HCT116 (cell line): ENCODE measurements around the gene SDCBP2. TPM values are rescaled to one million over a fixed set of nuclear protein-coding genes. Genes with fewer than 3 reads are reported as not detected.

Source experiments
- ATAC-seq: fragments of 200-7000 bp; cut with Tn5 transposase; 2 replicates; pipeline ENCODE4 v1.9.1; 2020; ENCODE audit warnings: mild to moderate bottlenecking, moderate library complexity
- BruUV-seq: library from RNA; stranded (reverse); fragments of 400-500 nt; replicated peaks from 2 replicates; lab custom pipeline; 2021; lab: Mats Ljungman, UMichigan
- CTCF ChIA-PET: fragments of 300-600 bp; sonication (Branson Sonifier 250); formaldehyde crosslinking; loops from one replicate; lab custom pipeline; 2021; ENCODE audit warnings: antibody characterized with exemption; lab: Charles Lee
- POLR2A ChIA-PET: fragments of 300-600, 350-600 bp; sonication (Branson Sonifier 250); formaldehyde crosslinking; loops from one replicate; lab custom pipeline; 2021; ENCODE audit warnings: antibody characterized with exemption; lab: Charles Lee
- RAD21 ChIA-PET, 2 experiments: fragments of 300-600 bp; sonication (Branson Sonifier 250); formaldehyde crosslinking; loops; one replicate each; lab custom pipeline; 2023; ENCODE audit warnings: low total read pairs in 2 of 2; ENCODE audit not compliant: uncharacterized antibody in 2 of 2, unreplicated experiment in 2 of 2, low non-redundant PET in 1 of 2; lab: Charles Lee
- DNase-seq: peaks from one replicate; pipeline ENCODE4 v3.0.0-alpha.2; 2010; ENCODE audit warnings: low read depth, low spot score
- H2AFZ ChIP-seq: fragments of 200-600 bp; shearing (Covaris generic), sonication (generic); 2 replicates; pipeline ENCODE4 v1.6.1; 2017; ENCODE audit warnings: low read depth, mixed run types, mixed read lengths, antibody characterized with exemption, low read length; ENCODE audit not compliant: poor library complexity, severe bottlenecking
- H3K27ac ChIP-seq: 2 replicates; pipeline ENCODE4 v1.5.1; 2012; ENCODE audit warnings: low read depth, low read length
- H3K27me3 ChIP-seq: fragments of 200-600 bp; sonication (generic); 2 replicates; pipeline ENCODE4 v1.6.1; 2016; ENCODE audit warnings: mixed run types, low read length, mixed read lengths; ENCODE audit not compliant: insufficient read depth
- H3K36me3 ChIP-seq, 2 experiments: fragments of 200-500 bp in 1 of 2; fragments of 200-600 bp in 1 of 2; sonication (Bioruptor generic) in 1 of 2; sonication (generic) in 1 of 2; 2 replicates each; pipeline versions ENCODE4 v1.5.1 to v1.6.1; 2014 to 2016; ENCODE audit warnings: low read length in 2 of 2, inconsistent platforms in 1 of 2, mixed read lengths in 1 of 2, mixed run types in 1 of 2; ENCODE audit not compliant: insufficient read depth in 2 of 2, control insufficient read depth in 1 of 2
- H3K4me1 ChIP-seq, 2 experiments: fragments of 200-600 bp in 1 of 2; sonication (generic) in 1 of 2; 2 replicates each; pipeline versions ENCODE4 v1.5.1 to v1.6.1; 2012 to 2017; ENCODE audit warnings: low read length in 2 of 2, inconsistent platforms in 1 of 2, mild to moderate bottlenecking in 1 of 2, mixed read lengths in 1 of 2, mixed run types in 1 of 2, moderate library complexity in 1 of 2; ENCODE audit not compliant: insufficient read depth in 2 of 2, control insufficient read depth in 1 of 2
- H3K4me2 ChIP-seq: fragments of 200-600 bp; sonication (generic); 2 replicates; pipeline ENCODE4 v1.6.1; 2017; ENCODE audit warnings: mixed run types, low read length, mixed read lengths
- H3K4me3 ChIP-seq, 2 experiments: fragments of 200-600 bp in 1 of 2; sonication (generic) in 1 of 2; replicated peaks in 1 of 2; 2 replicates each; pipeline ENCODE4 v1.5.1; 2011 to 2016; ENCODE audit warnings: low read length in 2 of 2, control low read depth in 1 of 2, low read depth in 1 of 2, mild to moderate bottlenecking in 1 of 2, mixed read lengths in 1 of 2, mixed run types in 1 of 2
- H3K79me2 ChIP-seq: fragments of 200-600 bp; sonication (generic); 2 replicates; pipeline ENCODE4 v1.6.1; 2017; ENCODE audit warnings: mild to moderate bottlenecking, mixed run types, low read length, moderate library complexity, mixed read lengths; ENCODE audit not compliant: insufficient read depth
- H3K9ac ChIP-seq: fragments of 200-600 bp; sonication (generic); 2 replicates; pipeline ENCODE4 v1.6.1; 2016; ENCODE audit warnings: low read length, mixed read lengths
- H3K9me2 ChIP-seq: fragments of 200-600 bp; sonication (generic), shearing (Covaris generic); 2 replicates; pipeline ENCODE4 v1.6.1; 2017; ENCODE audit warnings: mixed run types, mild to moderate bottlenecking, moderate library complexity; ENCODE audit not compliant: insufficient read depth
- H3K9me3 ChIP-seq, 2 experiments: fragments of 200-500 bp in 1 of 2; fragments of 200-600 bp in 1 of 2; sonication (Bioruptor generic) in 1 of 2; sonication (generic) in 1 of 2; 2 replicates each; pipeline ENCODE4 v1.6.1; 2014 to 2017; ENCODE audit warnings: low read length in 2 of 2, mixed read lengths in 2 of 2, inconsistent platforms in 1 of 2, low read depth in 1 of 2, mild to moderate bottlenecking in 1 of 2, mixed run types in 1 of 2, moderate library complexity in 1 of 2; ENCODE audit not compliant: control insufficient read depth in 1 of 2, insufficient read depth in 1 of 2
- H4K20me1 ChIP-seq: fragments of 200-600 bp; sonication (generic), shearing (Covaris generic); 2 replicates; pipeline ENCODE4 v1.6.1; 2017; ENCODE audit warnings: mixed run types, mild to moderate bottlenecking, moderate library complexity; ENCODE audit not compliant: insufficient read depth
- CBX3 ChIP-seq: IDR thresholded peaks from 2 replicates; pipeline ENCODE4 v1.6.1; 2012; ENCODE audit warnings: low read depth
- CEBPB ChIP-seq: IDR thresholded peaks from 2 replicates; pipeline ENCODE4 v1.6.1; 2012; ENCODE audit warnings: low read depth
- EGR1 ChIP-seq: IDR thresholded peaks from 2 replicates; pipeline ENCODE4 v1.6.1; 2012; ENCODE audit warnings: low read depth
- ELF1 ChIP-seq: IDR thresholded peaks from 2 replicates; pipeline ENCODE4 v1.6.1; 2012; ENCODE audit warnings: low read depth, borderline replicate concordance
- EZH2phosphoT487 ChIP-seq: fragments of 200-600 bp; IDR thresholded peaks from 2 replicates; pipeline ENCODE4 v1.6.1; 2018; ENCODE audit warnings: antibody characterized with exemption, borderline replicate concordance
- FOSL1 ChIP-seq: IDR thresholded peaks from 2 replicates; pipeline ENCODE4 v1.6.1; 2012; ENCODE audit warnings: low read depth
- JUND ChIP-seq: IDR thresholded peaks from 2 replicates; pipeline ENCODE4 v1.6.1; 2012
- POLR2A ChIP-seq: IDR thresholded peaks from 2 replicates; pipeline ENCODE4 v1.7.0; 2011; ENCODE audit warnings: borderline replicate concordance; ENCODE audit not compliant: insufficient read depth, insufficient read length; ENCODE audit errors: extremely low read depth
- POLR2AphosphoS5 ChIP-seq: IDR thresholded peaks from 2 replicates; pipeline ENCODE4 v1.6.1; 2011; ENCODE audit warnings: mild to moderate bottlenecking, low read depth, low read length, moderate library complexity
- RAD21 ChIP-seq: IDR thresholded peaks from 2 replicates; pipeline ENCODE4 v1.6.1; 2012; ENCODE audit warnings: low read depth, mild to moderate bottlenecking
- SIN3A ChIP-seq: IDR thresholded peaks from 2 replicates; pipeline ENCODE4 v1.6.1; 2012; ENCODE audit warnings: low read depth
- SRF ChIP-seq: IDR thresholded peaks from 2 replicates; pipeline ENCODE4 v1.6.1; 2012; ENCODE audit warnings: low read depth
- YY1 ChIP-seq: IDR thresholded peaks from 2 replicates; pipeline ENCODE4 v1.6.1; 2011; ENCODE audit warnings: low read length, low read depth, moderate library complexity, mild to moderate bottlenecking; ENCODE audit not compliant: insufficient replicate concordance; ENCODE audit errors: extremely low read depth
- ZFX ChIP-seq: fragments of 450-650 bp; IDR thresholded peaks from 2 replicates; pipeline ENCODE4 v1.6.1; 2017
- intact Hi-C: fragments of 100-400 bp; cut with micrococcal nuclease; formaldehyde crosslinking; loops from 2 replicates; pipeline ENCODE4 v1.10.0; 2022
- total RNA-seq: library from RNA; stranded (reverse); gene quantifications from one replicate; pipeline ENCODE4 v1.2.1, GENCODE V29; 2021; ENCODE audit not compliant: unreplicated experiment
- TF ChIP-seq, protein P1 (sequence below): IDR thresholded peaks from 2 replicates; pipeline ENCODE4 v1.6.1; 2011; ENCODE audit warnings: mild to moderate bottlenecking, low read length, moderate library complexity; ENCODE audit not compliant: insufficient replicate concordance; ENCODE audit errors: extremely low read depth
- TF ChIP-seq, protein P2 (sequence below), 3 experiments: fragments of 200-600 bp in 1 of 3; sonication (generic) in 1 of 3; IDR thresholded peaks in 2 of 3; conservative IDR thresholded peaks in 1 of 3; 2 replicates each; pipeline ENCODE4 v1.5.1; 2012 to 2017; ENCODE audit warnings: low read depth in 2 of 3, low read length in 2 of 3, antibody characterized with exemption in 1 of 3, borderline replicate concordance in 1 of 3, control low read depth in 1 of 3, mild to moderate bottlenecking in 1 of 3, mixed read lengths in 1 of 3, mixed run types in 1 of 3, moderate library complexity in 1 of 3; ENCODE audit not compliant: insufficient read depth in 1 of 3
- TF ChIP-seq, protein P3 (sequence below): IDR thresholded peaks from 2 replicates; pipeline ENCODE4 v1.6.1; 2012; ENCODE audit warnings: low read depth

Gene SDCBP2
- total RNA-seq, 1 experiment from 2014 or later = 3.4 TPM

DNA sequence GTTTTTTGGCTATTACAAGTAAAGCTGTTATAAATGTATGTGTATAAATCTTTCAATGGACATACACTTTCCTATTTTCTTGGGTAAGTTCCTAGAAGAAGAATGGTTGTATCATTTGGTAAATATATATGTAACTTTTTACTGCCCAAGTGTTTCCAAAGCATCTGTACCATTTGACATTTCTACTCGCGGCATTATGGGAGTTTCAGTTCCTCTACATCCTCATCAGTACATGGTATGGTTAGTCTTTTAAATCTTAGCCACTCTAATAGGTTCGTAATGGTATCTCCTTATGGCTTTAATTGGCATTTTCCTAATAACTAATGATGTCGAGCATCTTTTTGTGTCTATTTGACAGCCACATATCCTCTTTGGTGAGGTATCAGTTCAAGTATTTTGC, 49.9 kb downstream of the SDCBP2 start:
- Histone ChIP-seq H3K36me3 (no peaks in the 10 kb centered on the region), H3K79me2 (no peaks in the 10 kb centered on the region), H4K20me1 (no peaks in the 10 kb centered on the region), H3K27me3 (no peaks in the 10 kb centered on the region), H2AFZ (no peak overlapping the region), H3K4me2 (no peak overlapping the region), H3K27ac (no peak overlapping the region), H3K9ac (no peak overlapping the region), H3K9me3 (no peaks in the 10 kb centered on the region), H3K4me1 (peaks cover 0 to 7% of the 10 kb centered on the region in 2 experiments; a peak in 1 of 4 replicates), H3K9me2 (no peaks in the 10 kb centered on the region), H3K4me3 (no peak overlapping the region)
- no TSS peak for BruUV-seq
- ChIA-PET RAD21 (no interaction called here), CTCF (interaction anchor here (0.9 kb wide), 1 partner anchor 20 kb away, joined by 3 read pairs; no protein-coding TSS in a partner anchor), POLR2A (no interaction called here)
- no peak for ATAC-seq
- intact Hi-C loops = no loop called here
- TF ChIP-seq YY1 (no peak), SRF (no peak), RAD21 (no peak), JUND (no peak), SIN3A (no peak), ZFX (no peak), EGR1 (no peak), ELF1 (no peak), POLR2A (no peak), POLR2AphosphoS5 (no peak), CBX3 (no peak), EZH2phosphoT487 (no peak), CEBPB (no peak), FOSL1 (no peak)
- TF ChIP-seq, protein P1, sequence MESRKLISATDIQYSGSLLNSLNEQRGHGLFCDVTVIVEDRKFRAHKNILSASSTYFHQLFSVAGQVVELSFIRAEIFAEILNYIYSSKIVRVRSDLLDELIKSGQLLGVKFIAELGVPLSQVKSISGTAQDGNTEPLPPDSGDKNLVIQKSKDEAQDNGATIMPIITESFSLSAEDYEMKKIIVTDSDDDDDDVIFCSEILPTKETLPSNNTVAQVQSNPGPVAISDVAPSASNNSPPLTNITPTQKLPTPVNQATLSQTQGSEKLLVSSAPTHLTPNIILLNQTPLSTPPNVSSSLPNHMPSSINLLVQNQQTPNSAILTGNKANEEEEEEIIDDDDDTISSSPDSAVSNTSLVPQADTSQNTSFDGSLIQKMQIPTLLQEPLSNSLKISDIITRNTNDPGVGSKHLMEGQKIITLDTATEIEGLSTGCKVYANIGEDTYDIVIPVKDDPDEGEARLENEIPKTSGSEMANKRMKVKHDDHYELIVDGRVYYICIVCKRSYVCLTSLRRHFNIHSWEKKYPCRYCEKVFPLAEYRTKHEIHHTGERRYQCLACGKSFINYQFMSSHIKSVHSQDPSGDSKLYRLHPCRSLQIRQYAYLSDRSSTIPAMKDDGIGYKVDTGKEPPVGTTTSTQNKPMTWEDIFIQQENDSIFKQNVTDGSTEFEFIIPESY = no peak
- TF ChIP-seq, protein P2, sequence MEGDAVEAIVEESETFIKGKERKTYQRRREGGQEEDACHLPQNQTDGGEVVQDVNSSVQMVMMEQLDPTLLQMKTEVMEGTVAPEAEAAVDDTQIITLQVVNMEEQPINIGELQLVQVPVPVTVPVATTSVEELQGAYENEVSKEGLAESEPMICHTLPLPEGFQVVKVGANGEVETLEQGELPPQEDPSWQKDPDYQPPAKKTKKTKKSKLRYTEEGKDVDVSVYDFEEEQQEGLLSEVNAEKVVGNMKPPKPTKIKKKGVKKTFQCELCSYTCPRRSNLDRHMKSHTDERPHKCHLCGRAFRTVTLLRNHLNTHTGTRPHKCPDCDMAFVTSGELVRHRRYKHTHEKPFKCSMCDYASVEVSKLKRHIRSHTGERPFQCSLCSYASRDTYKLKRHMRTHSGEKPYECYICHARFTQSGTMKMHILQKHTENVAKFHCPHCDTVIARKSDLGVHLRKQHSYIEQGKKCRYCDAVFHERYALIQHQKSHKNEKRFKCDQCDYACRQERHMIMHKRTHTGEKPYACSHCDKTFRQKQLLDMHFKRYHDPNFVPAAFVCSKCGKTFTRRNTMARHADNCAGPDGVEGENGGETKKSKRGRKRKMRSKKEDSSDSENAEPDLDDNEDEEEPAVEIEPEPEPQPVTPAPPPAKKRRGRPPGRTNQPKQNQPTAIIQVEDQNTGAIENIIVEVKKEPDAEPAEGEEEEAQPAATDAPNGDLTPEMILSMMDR (IDR thresholded peaks at IDR 0.05 in 2 of 3, conservative IDR thresholded peaks at IDR 0.05 in 1 of 3; ENCODE audit: borderline replicate concordance in 1 of 3, insufficient read depth in 1 of 3, low read depth in 2 of 3, low read length in 2 of 3) = no peak
- TF ChIP-seq, protein P3, sequence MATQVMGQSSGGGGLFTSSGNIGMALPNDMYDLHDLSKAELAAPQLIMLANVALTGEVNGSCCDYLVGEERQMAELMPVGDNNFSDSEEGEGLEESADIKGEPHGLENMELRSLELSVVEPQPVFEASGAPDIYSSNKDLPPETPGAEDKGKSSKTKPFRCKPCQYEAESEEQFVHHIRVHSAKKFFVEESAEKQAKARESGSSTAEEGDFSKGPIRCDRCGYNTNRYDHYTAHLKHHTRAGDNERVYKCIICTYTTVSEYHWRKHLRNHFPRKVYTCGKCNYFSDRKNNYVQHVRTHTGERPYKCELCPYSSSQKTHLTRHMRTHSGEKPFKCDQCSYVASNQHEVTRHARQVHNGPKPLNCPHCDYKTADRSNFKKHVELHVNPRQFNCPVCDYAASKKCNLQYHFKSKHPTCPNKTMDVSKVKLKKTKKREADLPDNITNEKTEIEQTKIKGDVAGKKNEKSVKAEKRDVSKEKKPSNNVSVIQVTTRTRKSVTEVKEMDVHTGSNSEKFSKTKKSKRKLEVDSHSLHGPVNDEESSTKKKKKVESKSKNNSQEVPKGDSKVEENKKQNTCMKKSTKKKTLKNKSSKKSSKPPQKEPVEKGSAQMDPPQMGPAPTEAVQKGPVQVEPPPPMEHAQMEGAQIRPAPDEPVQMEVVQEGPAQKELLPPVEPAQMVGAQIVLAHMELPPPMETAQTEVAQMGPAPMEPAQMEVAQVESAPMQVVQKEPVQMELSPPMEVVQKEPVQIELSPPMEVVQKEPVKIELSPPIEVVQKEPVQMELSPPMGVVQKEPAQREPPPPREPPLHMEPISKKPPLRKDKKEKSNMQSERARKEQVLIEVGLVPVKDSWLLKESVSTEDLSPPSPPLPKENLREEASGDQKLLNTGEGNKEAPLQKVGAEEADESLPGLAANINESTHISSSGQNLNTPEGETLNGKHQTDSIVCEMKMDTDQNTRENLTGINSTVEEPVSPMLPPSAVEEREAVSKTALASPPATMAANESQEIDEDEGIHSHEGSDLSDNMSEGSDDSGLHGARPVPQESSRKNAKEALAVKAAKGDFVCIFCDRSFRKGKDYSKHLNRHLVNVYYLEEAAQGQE = no peak
- DNase-seq = no peak
